Renal pelvis (tissue), 3 donors: ENCODE data around the gene TMEM221. TPM values are rescaled to one million over a fixed set of nuclear protein-coding genes. Genes with fewer than 3 reads are reported as not detected.

ENCODE experiments used
- polyA plus RNA-seq, 3 donors: library from polyadenylated mRNA; unstranded; fragments of 120-200 nt; gene quantifications; one replicate each; pipeline ENCODE4 v1.2.1, GENCODE V29; 2013; ENCODE audit not compliant: insufficient read length in 3 of 3

The TMEM221 gene
- polyA plus RNA-seq, 3 donors, result 2.5 to 3.2 (median 3.1) TPM

Other genes starting within 250 kb of the TMEM221 start
- gene USE1, start 233.3 kb downstream of the TMEM221 start, polyA plus RNA-seq, result 10 to 100 TPM; 27.1 to 35.5 (median 29.1) TPM
- 10 to 100 TPM; 20.4 to 22.9 (median 21.2) TPM for gene OCEL1, start 222.4 kb downstream of the TMEM221 start, polyA plus RNA-seq
- 10 to 100 TPM; 45.9 to 70.9 (median 56.8) TPM for gene NR2F6, start 202.7 kb downstream of the TMEM221 start, polyA plus RNA-seq
- 1 to 10 TPM; 5.9 to 7.8 (median 6.0) TPM for gene USHBP1, start 183.9 kb downstream of the TMEM221 start, polyA plus RNA-seq
- 100 to 1,000 TPM in 2 of 3 donors, 10 to 100 TPM in 1; 96.7 to 113 (median 107) TPM for gene BABAM1, start 181.2 kb downstream of the TMEM221 start, polyA plus RNA-seq
- gene ANKLE1, start 166.8 kb downstream of the TMEM221 start, polyA plus RNA-seq, result 1 to 10 TPM in 2 of 3 donors, under 1 TPM in 1; 0.91 to 2.3 (median 1.9) TPM
- gene ABHD8, start 145.2 kb downstream of the TMEM221 start, polyA plus RNA-seq, result 10 to 100 TPM in 2 of 3 donors, 1 to 10 TPM in 1; 9.7 to 13.5 (median 12.3) TPM
- gene MRPL34, start 142.8 kb downstream of the TMEM221 start, polyA plus RNA-seq, result 10 to 100 TPM; 59.2 to 71.3 (median 63.5) TPM
- gene DDA1, start 139.1 kb downstream of the TMEM221 start, polyA plus RNA-seq, result 10 to 100 TPM; 34.6 to 42.5 (median 40.7) TPM
- gene ANO8, start 113.8 kb downstream of the TMEM221 start, polyA plus RNA-seq, result 10 to 100 TPM; 11.2 to 17.0 (median 16.4) TPM
- gene GTPBP3, start 111.1 kb downstream of the TMEM221 start, polyA plus RNA-seq, result 10 to 100 TPM; 17.4 to 39.2 (median 34.1) TPM
- 100 to 1,000 TPM; 167 to 245 (median 205) TPM for gene PLVAP, start 71.3 kb downstream of the TMEM221 start, polyA plus RNA-seq
- 1 to 10 TPM; 1.8 to 7.3 (median 6.7) TPM for gene CCDC194, start 54.5 kb downstream of the TMEM221 start, polyA plus RNA-seq
- gene BST2, start 43.0 kb downstream of the TMEM221 start, polyA plus RNA-seq, result 100 to 1,000 TPM; 130 to 149 (median 140) TPM
- 10 to 100 TPM; 68.3 to 87.5 (median 73.0) TPM for gene MVB12A, start 28.6 kb downstream of the TMEM221 start, polyA plus RNA-seq
- gene NXNL1, start 12.3 kb upstream of the TMEM221 start, polyA plus RNA-seq, result under 1 TPM in 1 of 3 donors, not detected in 2; 0.25 TPM
- gene SLC27A1, start 21.9 kb upstream of the TMEM221 start, polyA plus RNA-seq, result 10 to 100 TPM; 14.0 to 22.6 (median 19.6) TPM
- gene PGLS, start 63.0 kb upstream of the TMEM221 start, polyA plus RNA-seq, result 10 to 100 TPM; 74.5 to 92.6 (median 86.3) TPM
- 10 to 100 TPM; 52.1 to 63.5 (median 53.2) TPM for gene COLGALT1, start 107.0 kb upstream of the TMEM221 start, polyA plus RNA-seq
- gene UNC13A, start 239.7 kb upstream of the TMEM221 start, polyA plus RNA-seq, result under 1 TPM; 0.16 to 0.26 (median 0.21) TPM